ENCODE results near the gene SH3BP5.

The SH3BP5 gene

GRCh38 chr3:15323063-15323462 is 9.3 kb downstream of the SH3BP5 start:
- DNase-seq = no peak

- DNase-seq = no peak
Measured at GRCh38 chr3:15321349-15321748, 11.0 kb downstream of the SH3BP5 start.

GRCh38 chr3:15319575-15319974 is 12.8 kb downstream of the SH3BP5 start:
- no peak for DNase-seq

GRCh38 chr3:15319136-15319535 is 13.2 kb downstream of the SH3BP5 start:
- DNase-seq = no peak

- DNase-seq = no peak
Measured at GRCh38 chr3:15318661-15319060, 13.7 kb downstream of the SH3BP5 start.

GRCh38 chr3:15316998-15317435 is 15.4 kb downstream of the SH3BP5 start:
- DNase-seq = no peak

- DNase-seq = no peak
Measured at GRCh38 chr3:15315003-15315402, 17.4 kb downstream of the SH3BP5 start.

- no peak for DNase-seq
Measured at GRCh38 chr3:15314276-15314675, 18.1 kb downstream of the SH3BP5 start.

- DNase-seq = peak in 1 of 2 donors; percentile 44
Measured at GRCh38 chr3:15313461-15313860, 18.9 kb downstream of the SH3BP5 start.

GRCh38 chr3:15312550-15312949 is 19.8 kb downstream of the SH3BP5 start:
- no peak for DNase-seq

GRCh38 chr3:15310491-15311370 is 21.7 kb downstream of the SH3BP5 start:
- peak in 1 of 2 donors; percentile 61 for DNase-seq

GRCh38 chr3:15309662-15310335 is 22.6 kb downstream of the SH3BP5 start:
- DNase-seq = no peak

- DNase-seq = no peak
Measured at GRCh38 chr3:15307580-15307979, 24.8 kb downstream of the SH3BP5 start.

GRCh38 chr3:15306979-15307359 is 25.4 kb downstream of the SH3BP5 start:
- no peak for DNase-seq

- DNase-seq = no peak
Measured at GRCh38 chr3:15305359-15305844, 27.0 kb downstream of the SH3BP5 start.

GRCh38 chr3:15303728-15304127 is 28.7 kb downstream of the SH3BP5 start:
- DNase-seq = no peak

- no peak for DNase-seq
Measured at GRCh38 chr3:15303216-15303615, 29.2 kb downstream of the SH3BP5 start.

- DNase-seq = no peak
Measured at GRCh38 chr3:15301761-15302160, 30.6 kb downstream of the SH3BP5 start.

GRCh38 chr3:15300323-15301078 is 31.9 kb downstream of the SH3BP5 start:
- DNase-seq = peak in 1 of 2 donors; percentile 50

GRCh38 chr3:15299036-15299435 is 33.4 kb downstream of the SH3BP5 start:
- no peak for DNase-seq

GRCh38 chr3:15298504-15298903 is 33.9 kb downstream of the SH3BP5 start:
- DNase-seq = no peak

GRCh38 chr3:15297608-15298350 is 34.6 kb downstream of the SH3BP5 start:
- DNase-seq = no peak
